Stimulated activated CD8-positive, alpha-beta memory T cell treated with anti-CD3 and anti-CD28 coated beads, Interleukin-4, amount 100 ng/mL, for 4 hours (primary cell): ENCODE results near the gene MVP.
"Not testable (repeated sequence)": the region's sequence is repeated elsewhere in the genome, so short reads cannot be mapped to it uniquely, and the experiment has no call there.

Experiments
- DNase-seq, 2 donors: peaks; one replicate each; pipeline ENCODE4 v3.0.0-alpha.2; 2020; ENCODE audit warnings: low read depth in 2 of 2, low spot score in 1 of 2

MVP gene

DNA sequence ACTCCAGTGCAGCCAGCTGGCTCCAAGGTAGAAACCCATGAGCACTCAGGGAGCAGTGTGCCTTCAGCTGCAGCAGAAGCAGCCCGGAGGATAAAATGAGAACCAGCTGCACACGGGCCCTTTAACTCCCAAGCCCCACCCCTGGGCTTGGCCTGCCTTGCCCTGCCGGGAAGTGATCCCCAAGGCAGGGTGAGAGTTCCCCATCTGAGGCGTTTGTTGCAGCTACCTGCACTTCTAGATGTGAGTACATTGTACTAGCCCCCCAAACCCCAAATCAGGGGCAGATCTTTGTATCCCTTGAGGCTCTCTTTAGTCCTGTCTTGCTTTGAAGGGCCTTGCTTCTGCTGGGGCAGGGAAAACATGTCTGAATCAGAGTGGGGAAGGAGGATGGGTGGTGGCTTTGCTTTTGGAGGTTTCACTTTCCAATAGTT lies at the start of gene MVP:
Gene MVP (plus strand): TSS at position 192 of the 431 bp plus-strand sequence. CDS start 10,088 bp downstream, outside the sequence.
- DNase-seq = no peak

DNA sequence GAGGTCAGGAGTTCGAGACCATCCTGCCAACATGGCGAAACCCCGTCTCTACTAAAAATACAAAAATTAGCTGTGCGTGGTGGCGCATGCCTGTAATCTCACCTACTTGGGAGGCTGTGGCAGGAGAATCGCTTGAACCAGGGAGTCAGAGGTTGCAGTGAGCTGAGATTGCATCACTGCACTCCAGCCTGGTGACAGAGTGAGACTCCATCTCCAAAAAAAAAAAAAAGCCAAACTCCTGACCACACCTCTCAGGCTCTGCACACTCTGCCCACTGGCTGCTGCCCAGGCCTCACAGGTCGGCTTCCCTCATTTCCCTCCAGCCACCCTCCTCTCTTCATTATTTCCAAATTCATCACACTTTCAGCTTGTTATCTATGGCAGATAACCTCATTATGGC lies 47.9 kb upstream of the MVP start:
- DNase-seq = not testable (repeated sequence)

DNA sequence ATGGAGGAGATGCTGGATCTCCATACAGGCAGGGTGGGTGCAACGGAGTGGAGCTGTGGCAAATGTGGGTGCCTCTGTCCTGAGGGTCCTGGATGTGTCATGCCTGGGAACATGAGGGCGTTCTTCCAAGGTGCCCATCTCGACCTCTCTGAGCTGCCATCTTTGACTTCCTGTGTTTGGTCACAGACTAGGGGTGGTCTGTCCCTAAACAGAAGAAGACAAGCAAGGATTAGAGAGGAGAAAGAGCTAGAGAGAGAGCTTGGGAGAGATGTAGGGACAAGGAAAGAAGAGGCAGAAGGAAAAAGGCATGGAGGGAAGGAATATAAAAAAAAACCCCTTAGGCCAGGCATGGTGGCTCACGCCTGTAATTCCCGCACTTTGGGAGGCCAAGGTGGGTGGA lies 45.5 kb upstream of the MVP start:
- no peak for DNase-seq

DNA sequence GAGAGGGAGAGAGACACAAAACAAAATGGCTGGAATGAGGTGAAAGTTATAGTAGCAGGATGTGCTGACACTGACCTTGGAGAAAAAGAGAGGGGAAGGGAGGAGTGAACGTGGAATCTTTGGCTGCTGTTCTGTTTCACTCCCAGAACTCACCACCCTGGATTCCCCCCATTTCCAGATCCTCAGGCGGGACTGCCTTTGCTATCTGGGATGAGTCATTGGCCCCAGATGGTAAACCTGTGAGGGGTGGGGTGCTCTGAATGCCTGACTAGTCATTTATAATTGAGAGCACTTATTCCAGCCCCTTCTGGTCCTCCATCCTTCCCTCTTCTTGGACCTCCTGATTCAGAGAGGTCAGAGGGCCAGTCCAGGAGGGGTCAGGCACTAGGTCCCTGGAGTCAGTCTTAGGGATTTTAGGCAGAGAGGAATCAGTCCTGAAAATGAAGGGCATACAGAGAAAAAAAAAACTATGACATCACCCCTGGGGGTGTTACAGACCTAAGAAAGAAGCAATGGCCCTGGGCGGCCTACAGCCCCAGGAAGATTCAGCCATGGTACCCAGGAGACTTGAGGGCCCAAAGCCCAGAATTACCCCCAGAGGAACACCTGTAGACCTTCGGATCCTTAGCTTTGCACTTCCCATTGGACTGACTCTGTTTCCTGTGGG lies 44.4 kb upstream of the MVP start:
- no peak for DNase-seq

DNA sequence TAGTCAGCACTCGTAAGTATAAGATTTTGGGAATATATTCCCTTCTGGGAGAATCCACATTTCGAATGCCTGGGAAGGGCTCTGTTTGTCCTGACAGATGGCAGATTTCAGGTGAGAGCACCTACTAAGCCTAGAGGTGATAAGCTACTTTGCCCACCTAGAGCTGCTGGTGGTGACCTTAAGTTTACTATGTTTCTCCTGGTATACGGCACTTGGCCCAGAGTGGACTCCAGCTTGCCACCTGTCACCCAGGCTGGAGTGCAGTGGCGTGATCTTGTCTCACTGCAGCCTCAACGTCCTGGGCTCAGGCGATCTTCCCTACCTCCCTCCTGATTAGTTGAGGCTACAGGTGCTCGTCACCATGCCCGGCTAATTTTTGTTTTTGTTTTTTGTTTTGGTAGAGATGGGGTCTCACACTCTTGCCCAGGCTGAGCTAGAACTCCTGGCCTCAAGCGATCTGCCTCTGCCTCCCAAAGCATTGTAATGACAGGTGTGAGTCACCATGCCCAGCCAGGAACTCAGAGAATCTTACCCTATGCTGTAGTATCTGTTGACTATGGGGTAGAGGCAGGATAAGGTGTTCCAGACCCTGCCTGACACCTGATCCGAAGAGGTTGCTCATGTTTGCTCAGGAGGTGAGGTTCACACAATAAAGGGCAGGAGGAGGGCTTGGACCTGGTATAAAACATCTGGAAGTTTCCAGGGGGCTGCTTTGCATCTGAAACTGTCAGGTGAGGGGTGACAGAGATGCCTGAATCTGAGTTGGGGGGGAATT lies 42.5 kb upstream of the MVP start, which contains the start of gene ZG16:
Gene ZG16 (plus strand): TSS at position 681 of the 775 bp plus-strand sequence. CDS start 1,011 bp downstream, outside the sequence.
- DNase-seq = no peak

DNA sequence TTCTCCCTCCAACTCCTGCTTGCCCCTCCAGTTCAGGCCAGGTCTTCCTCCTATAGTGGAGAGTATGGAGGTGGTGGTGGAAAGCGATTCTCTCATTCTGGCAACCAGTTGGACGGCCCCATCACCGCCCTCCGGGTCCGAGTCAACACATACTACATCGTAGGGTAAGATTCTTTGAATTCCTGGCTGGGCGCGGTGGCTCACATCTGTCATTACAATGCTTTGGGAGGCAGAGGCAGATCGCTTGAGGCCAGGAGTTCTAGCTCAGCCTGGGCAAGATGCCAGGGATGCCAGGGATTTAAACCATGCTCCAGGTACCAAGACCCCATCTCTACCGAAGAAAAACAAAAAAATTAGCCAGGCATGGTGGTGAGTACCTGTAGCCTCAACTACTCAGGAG lies 40.8 kb upstream of the MVP start:
- no peak for DNase-seq

DNA sequence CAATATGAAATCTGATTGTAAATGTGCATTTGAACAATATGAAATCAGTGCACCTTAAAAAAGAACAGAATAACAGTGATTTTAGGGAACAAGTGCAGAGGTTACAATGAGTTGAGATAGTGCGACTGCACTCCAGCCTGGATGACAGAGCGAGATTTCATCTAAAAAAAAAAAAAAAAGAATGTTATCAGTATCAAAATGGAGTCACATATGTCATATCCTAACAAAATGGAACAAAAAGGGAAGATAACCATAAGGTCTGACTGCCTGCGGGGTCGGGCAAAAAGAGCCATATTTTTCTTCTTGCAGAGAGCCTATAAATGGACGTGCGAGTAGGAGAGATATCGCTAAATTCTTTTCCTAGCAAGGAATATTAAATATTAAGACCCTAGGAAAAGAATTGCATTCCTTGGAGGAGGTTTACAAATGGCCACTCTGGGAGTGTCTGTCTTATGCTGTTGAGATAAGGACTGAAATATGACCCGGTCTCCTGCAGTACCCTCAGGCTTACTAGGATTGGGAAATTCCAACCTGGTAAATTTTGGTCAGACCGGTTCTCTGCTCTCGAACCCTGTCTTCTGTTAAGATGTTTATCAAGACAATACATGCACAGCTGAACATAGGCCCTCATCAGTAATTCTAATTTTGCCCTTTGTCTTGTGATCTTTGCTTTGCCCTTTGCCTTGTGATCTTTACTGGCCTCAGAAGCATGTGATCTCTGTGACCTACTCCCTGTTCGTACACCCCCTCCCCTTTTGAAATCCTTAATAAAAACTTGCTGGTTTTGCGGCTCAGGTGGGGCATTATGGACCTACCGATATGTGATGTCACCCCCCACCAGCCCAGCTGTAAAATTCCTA lies 36.9 kb upstream of the MVP start:
- DNase-seq = not testable (repeated sequence)

DNA sequence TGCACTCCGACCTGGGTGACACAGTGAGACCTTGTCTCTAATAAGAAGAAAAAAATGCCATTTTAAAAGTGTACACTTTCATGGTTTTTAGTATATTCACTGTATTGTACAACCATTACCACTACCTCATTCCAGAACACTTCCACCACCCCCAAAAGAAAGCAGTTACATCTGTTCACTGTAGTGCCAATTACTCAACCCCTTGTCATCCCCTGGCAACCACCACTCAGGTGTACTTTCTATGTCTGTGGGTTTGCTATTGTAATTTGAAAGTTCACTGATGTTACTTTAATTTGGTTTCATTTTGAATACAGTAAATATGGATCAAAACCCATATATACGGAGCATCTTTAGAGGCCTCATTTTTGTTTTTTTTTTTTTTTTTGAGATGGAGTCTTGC lies 36.1 kb upstream of the MVP start:
- no peak for DNase-seq

DNA sequence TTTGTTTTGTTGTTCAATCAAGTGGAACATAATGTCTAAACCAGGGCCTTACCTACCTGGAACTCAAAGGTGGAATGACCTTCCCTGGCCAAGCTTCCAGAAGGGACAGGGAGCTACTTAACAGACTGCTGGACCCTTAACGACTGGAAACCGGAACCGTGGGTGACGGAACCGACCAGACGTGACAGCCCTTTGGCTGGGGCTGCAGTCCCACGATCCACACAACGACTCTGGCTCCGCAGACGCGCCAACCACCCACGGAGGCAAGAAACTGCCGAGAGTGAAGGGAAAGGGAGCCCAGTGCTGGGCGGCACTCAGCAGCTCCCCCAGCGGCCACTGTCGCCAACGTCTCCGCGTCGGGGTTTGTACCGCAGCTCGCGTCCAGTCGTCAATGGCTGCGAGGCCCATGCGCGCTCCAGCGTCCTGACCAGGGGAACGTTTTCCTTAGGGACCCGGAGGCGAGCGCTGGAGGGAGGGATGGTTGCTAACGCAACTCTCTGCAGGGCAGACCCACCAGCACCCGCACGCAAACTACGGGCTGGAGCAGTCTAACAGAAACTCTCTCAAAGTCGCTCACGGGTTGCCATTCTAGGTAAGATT lies 35.3 kb upstream of the MVP start:
- DNase-seq = peak; percentile 46 to 51

DNA sequence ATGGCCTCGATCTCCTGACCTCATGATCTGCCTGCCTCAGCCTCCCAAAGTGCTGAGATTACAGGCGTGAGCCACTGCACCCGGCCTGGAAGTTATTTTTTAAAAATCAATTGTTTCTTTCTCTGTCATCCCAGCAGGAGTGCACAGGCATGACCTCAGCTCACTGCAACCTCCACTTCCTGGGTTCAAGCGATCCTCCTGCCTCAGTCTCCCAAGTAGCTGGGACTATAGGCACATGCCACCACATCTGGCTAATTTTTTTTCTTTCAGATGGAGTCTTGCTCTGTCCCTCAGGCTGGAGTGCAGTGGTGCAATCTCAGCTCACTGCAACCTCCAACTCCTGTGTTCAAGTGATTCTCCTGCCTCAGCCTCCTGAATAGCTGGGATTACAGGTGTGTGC lies 33.1 kb upstream of the MVP start:
- DNase-seq = not testable (repeated sequence)

DNA sequence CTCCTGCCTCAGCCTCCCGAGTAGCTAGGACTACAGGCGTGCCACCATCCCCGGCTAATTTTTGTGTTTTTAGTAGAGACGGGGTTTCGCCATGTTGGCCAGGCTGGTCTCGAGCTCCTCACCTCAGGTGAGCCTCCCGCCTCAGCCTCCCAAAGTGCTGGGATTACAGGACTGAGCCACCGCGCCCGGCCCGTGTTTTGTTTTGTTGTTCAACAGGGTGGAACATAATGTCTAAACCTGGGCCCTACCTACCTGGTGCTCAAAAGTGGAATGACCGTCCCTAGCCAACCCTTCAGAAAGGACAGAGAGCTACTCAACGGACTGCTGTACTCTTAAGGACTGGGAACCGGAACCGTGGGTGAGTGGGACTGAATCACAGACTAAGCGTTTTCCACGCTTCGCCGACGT lies 30.5 kb upstream of the MVP start:
- DNase-seq = no peak

DNA sequence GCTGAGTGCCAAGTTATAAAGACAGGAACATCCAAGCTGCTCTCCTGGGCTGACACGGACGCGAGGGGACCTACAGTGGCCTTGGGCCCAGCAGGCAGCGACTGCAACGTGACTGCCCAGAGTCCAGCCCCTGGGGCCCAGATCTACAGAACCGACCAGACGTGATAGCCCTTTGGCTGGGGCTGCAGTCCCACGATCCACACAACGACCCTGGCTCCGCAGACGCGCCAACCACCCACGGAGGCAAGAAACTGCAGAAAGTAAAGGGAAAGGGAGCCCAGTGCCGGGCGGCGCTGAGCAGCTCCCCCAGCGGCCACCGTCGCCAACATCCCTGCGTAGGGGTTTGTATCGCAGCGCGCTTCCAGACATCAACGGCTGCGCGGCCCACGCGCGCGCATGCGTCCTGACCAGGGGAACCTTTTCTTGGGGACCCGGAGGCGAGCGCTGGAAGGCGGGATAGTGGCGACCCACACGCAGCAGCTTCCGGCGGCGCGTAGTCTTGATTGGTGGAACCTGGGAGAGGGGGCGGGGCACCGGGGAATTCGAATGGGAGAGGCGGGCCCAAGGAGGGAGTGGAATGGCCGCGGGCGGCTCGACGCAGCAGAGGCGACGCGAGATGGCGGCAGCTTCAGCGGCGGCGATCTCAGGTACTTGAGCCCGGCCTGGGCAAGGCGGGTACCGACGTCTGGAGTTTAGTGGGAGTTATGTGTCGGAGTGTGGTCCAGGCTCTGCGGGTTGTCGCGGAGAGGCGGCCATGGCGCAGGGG lies 29.9 kb upstream of the MVP start, which contains the start of gene KIF22:
Gene KIF22 (plus strand): TSS at position 569 of the 766 bp plus-strand sequence. CDS start 9 bp downstream, at position 578.
- peak; percentile 99 to 100 for DNase-seq

DNA sequence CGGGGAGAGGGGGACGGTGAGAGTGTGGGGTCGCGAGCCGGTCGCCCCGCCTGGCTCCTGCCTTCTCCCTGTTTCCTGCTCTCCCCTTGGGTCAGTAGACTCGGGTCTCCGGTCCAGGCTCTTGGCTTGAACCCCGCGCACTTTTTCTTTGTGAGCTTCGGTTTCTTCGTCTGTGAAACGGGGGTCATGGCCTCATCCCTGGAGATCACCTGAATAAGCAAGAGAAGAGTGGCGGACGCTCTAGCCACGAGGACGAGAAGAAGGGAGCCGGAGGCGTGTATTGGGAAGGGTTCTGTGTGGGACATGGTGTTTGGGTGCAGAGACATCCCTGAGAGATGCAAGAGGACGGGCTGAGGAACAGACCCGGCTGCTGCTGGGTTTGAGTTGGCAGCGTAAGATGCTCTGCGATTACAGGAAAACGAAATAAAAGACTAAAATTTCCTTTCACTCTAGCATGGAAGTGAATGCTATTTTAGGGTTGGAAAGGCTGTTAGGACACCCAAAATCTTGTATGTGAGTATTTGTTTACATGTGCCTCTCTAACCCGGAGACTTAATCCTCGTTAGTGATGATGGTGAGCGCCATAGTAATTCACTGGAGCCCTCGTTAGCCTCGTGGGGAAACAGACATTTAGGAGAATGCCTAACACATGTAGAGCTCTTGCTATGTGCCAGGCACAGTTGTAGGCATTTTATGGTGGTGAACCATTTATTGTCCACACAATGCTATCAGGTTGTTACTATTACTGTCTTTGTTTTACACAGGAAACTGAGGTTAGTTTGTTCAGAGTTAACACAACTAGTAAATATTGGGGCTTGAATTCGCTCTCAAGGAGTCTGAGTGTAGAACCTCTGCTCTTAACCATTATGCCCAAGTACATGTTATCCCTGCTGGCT lies 29.1 kb upstream of the MVP start:
- no peak for DNase-seq

DNA sequence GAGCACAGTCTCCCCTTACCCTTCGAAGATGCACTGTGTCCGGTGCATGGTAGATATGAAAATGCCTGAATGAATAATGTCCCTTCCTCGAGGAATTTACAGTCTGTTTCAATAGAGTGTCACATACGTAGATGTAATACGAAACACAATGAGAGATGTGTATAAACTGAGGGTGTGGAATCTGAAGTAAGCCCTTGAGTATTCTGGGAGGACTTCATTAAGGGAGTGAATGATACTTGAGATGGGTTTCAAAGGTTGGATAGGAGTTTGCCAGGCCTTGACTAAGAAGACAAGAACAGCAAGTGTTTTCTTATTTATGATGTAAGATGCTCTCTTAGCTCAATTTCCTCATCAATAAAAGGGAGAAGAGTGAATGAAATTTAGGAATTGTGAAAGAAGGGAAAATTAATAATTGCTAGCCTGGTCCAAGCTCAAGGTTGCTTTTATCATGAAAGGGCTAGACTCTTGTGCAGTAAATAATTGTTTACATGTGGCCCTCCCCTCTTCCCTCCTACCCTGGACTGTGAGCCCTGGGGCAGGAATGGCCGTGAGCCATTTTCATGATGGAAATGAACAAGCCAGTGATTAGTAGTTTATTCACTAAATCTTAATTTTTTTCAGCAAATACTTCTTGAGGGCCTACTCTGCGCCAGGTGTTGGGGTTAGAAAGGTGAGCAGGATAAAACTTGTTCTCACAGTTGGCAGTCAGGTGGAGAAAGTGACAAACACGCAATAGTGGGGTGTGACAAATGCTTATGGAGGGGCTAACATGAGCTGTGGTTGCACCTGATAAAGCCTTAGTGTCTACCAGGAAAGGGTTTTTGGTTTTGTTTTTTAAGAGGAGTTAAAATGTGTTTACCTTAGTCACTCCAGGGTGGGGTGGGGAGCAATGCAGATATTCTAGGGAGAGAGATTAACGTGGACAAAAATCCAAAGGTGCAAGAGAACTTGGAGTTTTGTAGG lies 28.1 kb upstream of the MVP start:
- no peak for DNase-seq

DNA sequence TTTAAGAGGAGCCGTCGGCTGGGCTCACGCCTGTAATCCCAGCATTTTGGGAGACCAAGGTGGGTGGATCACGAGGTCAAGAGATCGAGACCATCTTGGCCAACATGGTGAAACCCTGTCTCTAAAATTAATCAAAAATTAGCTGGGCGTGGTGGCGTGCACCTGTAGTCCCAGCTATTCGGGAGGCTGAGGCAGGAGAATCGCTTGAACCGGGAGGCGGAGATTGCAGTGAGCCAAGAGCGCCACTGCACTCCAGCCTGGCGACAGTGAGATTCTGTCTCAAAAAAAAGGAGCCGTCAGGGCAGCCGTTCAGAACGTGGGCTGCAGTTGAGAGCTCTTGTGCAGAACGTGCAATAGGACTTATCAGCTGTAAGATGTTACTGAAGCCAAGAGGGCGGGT lies 27.1 kb upstream of the MVP start:
- not testable (repeated sequence) for DNase-seq

DNA sequence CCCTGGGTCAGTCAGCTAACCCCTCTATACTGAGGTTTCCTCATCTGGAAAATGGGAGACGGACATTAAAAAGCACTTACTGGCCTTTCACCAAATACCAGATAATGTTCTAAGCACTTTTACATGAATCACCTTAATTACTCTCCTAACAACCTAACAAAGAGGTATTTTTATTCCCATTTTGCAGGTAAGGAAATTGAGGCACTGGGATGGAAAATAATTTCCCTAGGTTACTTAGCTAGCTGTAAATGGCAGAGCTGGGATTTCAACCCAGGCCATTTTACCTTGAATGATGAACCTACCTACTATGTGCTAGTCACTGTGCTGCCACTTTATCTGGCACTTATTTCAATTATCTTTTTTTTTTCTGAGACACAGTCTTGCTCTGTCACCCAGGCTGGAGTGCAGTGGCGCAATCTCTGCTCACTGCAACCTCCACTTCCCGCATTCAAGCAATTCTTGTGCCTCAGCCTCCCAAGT lies 26.0 kb upstream of the MVP start:
- DNase-seq = no peak

DNA sequence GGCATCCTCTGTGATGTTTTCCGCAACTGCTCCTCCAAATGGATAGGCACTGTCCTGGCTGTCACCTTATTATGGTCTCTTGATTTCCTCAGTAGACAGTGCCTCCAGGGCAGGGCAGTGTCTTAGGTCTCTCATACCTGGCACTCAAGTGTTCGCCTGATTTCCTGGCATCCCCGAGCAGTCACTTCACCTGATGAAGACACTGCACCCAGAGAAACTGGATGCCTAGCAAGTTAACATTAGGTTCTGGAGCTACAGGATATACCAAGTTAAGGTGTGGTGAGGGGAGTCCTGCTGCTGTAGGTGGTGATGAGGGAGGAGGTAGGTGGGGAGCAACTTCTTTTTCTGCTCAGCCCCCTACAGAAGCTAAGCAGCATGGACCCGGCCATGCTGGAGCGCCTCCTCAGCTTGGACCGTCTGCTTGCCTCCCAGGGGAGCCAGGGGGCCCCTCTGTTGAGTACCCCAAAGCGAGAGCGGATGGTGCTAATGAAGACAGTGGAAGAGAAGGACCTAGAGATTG lies 17.8 kb upstream of the MVP start:
- DNase-seq = no peak

DNA sequence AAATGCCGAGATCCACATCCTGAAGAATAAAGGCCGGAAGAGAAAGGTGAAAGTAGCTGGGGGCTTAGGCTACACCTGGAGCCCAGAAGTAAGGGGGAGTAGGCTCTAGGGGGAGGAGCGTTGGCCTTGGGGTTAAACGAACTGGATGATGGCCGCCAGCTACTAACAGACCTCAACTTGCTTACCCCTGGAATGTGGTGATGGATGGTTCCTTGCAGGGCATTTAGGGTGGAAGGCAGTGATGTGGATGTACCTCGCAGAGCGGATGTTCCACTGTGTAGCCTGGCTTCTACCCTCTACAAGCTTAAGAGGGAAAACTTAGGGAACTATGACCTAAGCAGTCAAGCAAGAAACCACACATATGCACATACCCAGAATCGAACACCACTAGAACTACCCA lies 16.2 kb upstream of the MVP start:
- no peak for DNase-seq
